GM12891 (cell line): ENCODE results near the gene VTA1.

Experiments used
- DNase-seq: peaks from one replicate; pipeline ENCODE4 v3.0.0; 2011; ENCODE audit warnings: low spot score; ENCODE audit not compliant: insufficient read length
- FAIRE-seq: peaks from 2 replicates; lab custom pipeline; 2011; peaks lifted over from hg19 to GRCh38; lab: Jason Lieb, UNC
- PAX5 ChIP-seq: IDR thresholded peaks from 2 replicates; pipeline ENCODE4 v1.6.1; 2011; ENCODE audit warnings: low read length, moderate library complexity, mild to moderate bottlenecking; ENCODE audit not compliant: insufficient read depth, severe bottlenecking
- POLR2A ChIP-seq: IDR thresholded peaks from 2 replicates; pipeline ENCODE4 v1.6.1; 2011; ENCODE audit warnings: low read depth, low read length, control low read depth
- POLR2AphosphoS5 ChIP-seq: IDR thresholded peaks from 2 replicates; pipeline ENCODE4 v1.6.1; 2011; ENCODE audit warnings: low read depth, low read length, control low read depth
- POU2F2 ChIP-seq: IDR thresholded peaks from 2 replicates; pipeline ENCODE4 v1.6.1; 2011; ENCODE audit warnings: low read depth, mild to moderate bottlenecking, control low read depth, low read length, moderate library complexity
- SPI1 ChIP-seq: IDR thresholded peaks from 2 replicates; pipeline ENCODE4 v1.6.1; 2011; ENCODE audit warnings: low read depth, low read length, control low read depth
- TAF1 ChIP-seq: IDR thresholded peaks from 2 replicates; pipeline ENCODE4 v1.6.1; 2011; ENCODE audit warnings: low read depth, low read length, control low read depth

Gene VTA1

DNA sequence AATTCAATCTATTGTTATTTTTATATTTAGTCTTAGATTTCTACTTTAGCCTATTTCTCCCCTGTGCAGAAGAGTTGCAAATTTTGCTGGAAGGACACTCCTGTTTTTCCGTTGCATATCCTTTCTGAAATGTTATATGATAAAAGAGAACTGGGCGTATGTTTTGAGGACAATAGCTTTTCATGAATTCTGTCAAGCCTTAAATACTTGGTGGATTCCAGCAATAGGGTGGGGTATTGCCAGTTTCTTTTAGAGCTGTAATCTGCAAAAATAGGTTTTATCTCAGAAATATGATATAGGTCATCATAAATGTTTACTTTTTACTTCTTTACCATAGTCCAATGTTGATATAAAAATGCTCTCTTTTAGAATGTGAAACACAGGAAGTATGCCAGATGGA lies 42.0 kb downstream of the VTA1 start:
- DNase-seq (no peak), FAIRE-seq (no peak)
- no peak for TF ChIP-seq SPI1
- no peak for TF ChIP-seq POU2F2
- TF ChIP-seq TAF1, result no peak
- TF ChIP-seq PAX5, result no peak
- TF ChIP-seq POLR2AphosphoS5, result no peak
- no peak for TF ChIP-seq POLR2A

DNA sequence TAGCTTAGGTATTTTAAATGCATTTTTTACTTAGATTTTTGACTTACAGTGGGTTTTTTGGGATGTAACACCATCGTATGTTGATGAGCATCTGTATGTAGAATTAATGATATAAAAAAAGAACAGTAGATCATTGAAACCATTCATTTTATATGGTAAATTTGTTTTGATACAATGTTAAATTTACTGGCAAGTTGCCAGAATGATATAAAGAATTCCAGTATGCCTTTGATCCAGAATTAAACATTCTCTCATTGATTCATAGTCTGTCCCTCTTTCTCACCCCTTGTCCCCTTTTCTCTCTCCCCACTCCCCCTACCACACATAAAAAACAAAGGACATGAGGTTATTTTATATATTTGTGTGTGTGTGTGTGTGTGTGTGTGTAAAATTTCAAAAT lies 45.3 kb downstream of the VTA1 start:
- no peak for DNase-seq
- TF ChIP-seq SPI1 (no peak), POLR2AphosphoS5 (no peak), POLR2A (no peak), PAX5 (no peak), TAF1 (no peak), POU2F2 (no peak)
- no peak for FAIRE-seq

DNA sequence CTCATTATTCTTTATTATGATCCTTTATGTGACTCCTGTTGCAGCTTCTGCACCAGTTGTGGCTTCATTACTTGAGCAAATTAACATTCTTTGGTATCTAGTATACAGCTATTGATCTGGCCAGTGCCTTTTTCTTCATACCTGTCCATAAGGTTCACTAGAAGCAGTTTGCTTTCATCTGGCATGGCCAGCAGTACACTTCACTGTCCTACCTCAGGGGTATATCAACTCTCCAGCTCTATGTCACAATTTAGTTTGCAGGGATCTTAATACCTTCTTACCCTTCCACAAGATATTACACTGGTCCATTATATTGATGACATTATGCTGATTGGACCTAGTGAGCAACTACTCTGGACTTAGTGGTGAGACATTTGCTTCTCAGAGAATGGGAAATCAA lies 46.6 kb downstream of the VTA1 start:
- DNase-seq (no peak), FAIRE-seq (no peak)
- no peak for TF ChIP-seq POLR2AphosphoS5
- no peak for TF ChIP-seq POU2F2
- no peak for TF ChIP-seq PAX5

DNA sequence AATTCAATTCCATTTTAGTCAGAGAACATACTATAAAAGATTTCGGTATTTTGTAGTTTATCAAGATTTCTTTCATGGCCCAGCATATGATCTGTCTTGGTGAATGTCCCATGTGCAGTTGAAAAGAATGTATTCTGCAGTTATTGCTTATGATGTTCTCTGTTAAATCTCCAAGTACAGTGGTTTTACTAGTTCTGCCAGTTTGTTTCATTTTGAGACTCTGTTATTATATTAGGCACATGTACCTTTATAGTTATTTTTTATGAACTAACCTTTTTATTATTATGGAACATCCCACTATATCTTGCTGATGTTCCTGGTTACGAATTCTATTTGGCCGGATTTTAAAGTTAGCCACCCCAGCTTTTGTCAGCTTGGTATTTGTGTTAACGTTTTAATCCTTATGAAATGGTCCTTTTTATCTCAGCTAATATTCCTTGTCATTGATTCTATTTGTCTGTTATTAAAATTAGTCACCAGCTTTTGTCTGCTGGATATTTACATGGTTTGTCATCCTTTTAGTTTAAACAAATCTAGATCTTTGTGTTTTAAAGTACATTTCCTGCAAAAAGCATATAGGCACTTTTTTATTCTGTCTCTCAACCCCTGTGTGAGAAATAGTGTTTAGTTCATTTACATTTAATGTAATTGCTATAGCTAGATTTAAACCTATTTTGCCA lies 48.9 kb downstream of the VTA1 start:
- FAIRE-seq (no peak), DNase-seq (no peak)
- no peak for TF ChIP-seq SPI1
- no peak for TF ChIP-seq TAF1
- no peak for TF ChIP-seq PAX5
- TF ChIP-seq POLR2A, result no peak
- no peak for TF ChIP-seq POLR2AphosphoS5
- no peak for TF ChIP-seq POU2F2

DNA sequence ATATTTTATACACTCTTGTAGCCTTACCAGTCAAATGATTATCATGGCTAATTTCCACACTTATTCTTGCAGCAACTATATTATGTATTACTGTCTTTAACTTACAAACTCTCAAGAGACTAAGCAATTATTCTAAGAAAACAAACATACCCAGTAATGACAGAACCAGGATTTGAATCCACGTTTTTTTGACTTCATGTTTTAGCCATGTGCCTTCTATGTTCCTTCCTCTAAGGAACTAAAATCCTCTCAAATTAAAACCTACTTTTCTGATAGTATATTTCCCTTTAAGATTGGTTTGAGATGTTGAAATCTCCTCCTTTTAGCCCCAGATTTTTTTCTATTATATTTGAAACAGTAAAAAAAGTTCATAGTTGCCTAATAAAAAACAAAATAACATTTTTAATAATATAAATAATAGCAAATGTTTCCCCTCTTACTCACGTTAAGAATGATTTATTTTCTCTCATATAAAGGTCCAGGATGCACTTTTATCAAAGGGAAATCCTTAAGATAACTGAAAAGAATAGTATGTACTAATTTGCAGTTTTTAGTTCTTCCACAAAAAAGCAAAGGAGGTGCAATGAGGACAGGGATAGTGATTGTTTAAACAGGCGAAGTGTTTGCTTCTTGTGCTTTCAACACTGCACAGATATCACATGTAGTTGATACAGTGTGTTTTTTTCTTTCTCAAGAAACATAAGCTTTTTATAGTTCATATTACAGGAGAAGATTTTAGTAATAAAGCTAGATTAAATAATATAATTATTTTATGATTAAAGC lies 54.0 kb downstream of the VTA1 start:
- no peak for FAIRE-seq
- DNase-seq, result no peak
- TF ChIP-seq POLR2A (no peak), SPI1 (no peak), POLR2AphosphoS5 (no peak), TAF1 (no peak), POU2F2 (no peak), PAX5 (no peak)

DNA sequence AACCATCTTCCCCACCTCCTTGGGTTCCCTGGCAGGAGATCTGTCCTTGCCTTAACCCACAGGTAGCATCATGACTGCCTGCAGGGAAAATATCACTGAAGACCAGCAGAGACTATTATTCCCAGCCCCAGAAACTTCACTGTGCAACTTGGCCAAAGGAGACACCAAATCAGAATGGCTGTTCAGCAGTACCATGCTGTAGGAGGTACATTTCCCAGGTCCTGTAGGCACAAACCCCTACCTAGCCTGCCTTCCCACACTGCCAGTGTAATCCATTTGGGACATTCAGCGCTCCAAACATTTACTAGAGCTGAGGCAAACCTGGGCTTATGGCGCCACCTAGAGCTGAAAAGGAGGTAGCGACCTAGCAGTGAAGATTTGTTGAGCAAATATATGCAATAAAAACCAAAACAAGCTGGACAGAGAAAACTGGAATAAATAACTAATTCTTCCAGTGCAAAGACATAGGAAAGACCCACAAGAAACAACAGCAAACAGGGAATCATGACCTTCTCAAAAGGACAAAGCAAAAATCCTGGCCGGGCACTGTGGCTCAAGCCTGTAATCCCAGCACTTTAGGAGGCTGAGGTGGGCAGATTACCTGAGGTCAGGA lies 60.3 kb downstream of the VTA1 start:
- FAIRE-seq (no peak), DNase-seq (no peak)
- TF ChIP-seq TAF1 (no peak), POLR2AphosphoS5 (no peak), PAX5 (no peak), SPI1 (no peak), POU2F2 (no peak), POLR2A (no peak)

DNA sequence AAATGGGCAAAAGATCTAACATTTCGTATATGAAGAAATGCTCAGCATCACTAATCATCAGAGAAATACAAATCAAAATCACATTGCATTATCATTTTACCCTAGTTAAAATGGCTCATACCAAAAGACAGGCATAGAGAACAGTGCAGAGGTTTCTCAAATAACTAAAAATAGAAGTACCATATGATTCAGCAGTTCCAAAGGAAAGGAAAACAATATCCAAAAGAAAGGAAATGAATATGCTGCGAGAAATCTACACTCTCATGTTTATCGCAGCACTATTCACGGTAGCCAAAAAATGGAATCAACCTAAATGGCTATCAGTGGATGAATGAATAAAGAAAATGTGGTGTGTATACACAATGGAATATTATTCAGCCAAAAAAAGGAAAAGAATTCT lies 63.5 kb downstream of the VTA1 start:
- TF ChIP-seq PAX5, result no peak
- DNase-seq, result no peak
- FAIRE-seq, result no peak

DNA sequence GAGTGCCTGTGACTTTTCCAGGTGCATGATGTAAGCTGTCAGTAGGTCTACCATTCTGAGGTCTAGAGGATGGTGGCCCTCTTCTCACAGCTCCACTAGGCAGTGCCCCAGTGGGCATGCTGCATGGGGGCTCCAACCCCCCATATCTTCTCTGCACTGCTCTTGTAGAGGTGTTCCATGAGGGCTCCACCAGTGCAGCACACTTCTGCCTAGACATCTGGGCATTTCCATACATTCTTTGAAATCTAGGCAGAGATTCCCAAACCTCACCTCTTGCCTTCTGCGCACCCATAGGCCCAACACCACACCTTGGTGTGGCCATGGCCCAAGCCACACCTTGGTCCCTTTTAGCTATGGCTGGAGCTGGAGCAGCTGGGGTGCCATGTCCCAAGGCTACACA lies 66.3 kb downstream of the VTA1 start:
- DNase-seq, result no peak
- FAIRE-seq, result no peak
- no peak for TF ChIP-seq POLR2AphosphoS5
- TF ChIP-seq SPI1, result no peak
- TF ChIP-seq POU2F2, result no peak
- TF ChIP-seq TAF1, result no peak
- no peak for TF ChIP-seq POLR2A
- TF ChIP-seq PAX5, result no peak

DNA sequence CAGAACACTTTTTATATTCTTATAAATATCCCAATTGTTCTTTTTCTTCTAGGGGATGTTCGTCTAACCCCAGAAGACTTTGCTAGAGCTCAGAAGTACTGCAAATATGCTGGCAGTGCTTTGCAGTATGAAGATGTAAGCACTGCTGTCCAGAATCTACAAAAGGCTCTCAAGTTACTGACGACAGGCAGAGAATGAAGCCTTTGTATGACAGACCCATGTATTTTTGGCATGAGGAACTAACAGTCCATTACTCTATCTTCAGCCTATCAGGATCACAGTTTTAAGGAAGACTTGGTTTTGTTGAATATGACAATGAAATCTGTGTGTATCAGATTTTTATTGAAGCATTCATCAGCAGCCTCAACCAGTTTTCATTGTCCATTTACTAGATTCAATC lies 71.4 kb downstream of the VTA1 start:
- no peak for DNase-seq
- no peak for TF ChIP-seq POU2F2
- TF ChIP-seq PAX5, result no peak
- no peak for TF ChIP-seq POLR2A
- no peak for TF ChIP-seq SPI1
- no peak for TF ChIP-seq POLR2AphosphoS5
- TF ChIP-seq TAF1, result no peak
- FAIRE-seq, result no peak

DNA sequence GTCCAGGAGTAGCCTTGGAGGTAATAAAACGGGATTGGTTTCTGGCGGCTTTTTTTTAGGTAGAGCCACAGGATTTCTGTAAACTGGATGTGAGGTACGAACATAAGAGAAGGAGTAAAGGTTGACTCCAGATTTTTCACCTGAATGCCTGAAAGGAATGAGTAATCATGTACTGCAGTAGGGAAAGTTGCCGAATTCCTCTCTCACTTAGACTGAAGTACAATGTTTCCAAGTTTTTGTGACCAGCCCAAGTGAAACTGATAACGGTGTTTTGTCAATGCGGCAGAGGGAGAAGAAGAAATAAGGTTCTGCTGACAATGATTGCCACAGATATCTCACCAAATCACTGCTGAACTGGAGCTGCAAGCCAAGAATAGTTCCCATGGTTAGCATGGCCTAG lies 75.0 kb downstream of the VTA1 start:
- no peak for FAIRE-seq
- DNase-seq, result no peak
- TF ChIP-seq POLR2A (no peak), POU2F2 (no peak), POLR2AphosphoS5 (no peak), PAX5 (no peak), SPI1 (no peak), TAF1 (no peak)
